GM20431 (cell line): ENCODE measurements around the gene SPATA13.

Source experiments
- in situ Hi-C: fragments of 300-500 bp; cut with MseI, MboI; formaldehyde crosslinking; loops from one replicate; pipeline ENCODE4 v1.15.0; 2020; ENCODE audit warnings: low sequenced_read_pairs; ENCODE audit not compliant: unreplicated experiment

Gene SPATA13

GRCh38 chr13:24162604-24163003 lies 2.1 kb downstream of the SPATA13 start:
- in situ Hi-C loops, result no loop called here

GRCh38 chr13:24165746-24166145 lies 5.2 kb downstream of the SPATA13 start:
- in situ Hi-C loops, result no loop called here

- in situ Hi-C loops, result no loop called here
Measured at GRCh38 chr13:24166561-24166960, 6.0 kb downstream of the SPATA13 start.

- in situ Hi-C loops, result no loop called here
Measured at GRCh38 chr13:24167666-24168391, 7.3 kb downstream of the SPATA13 start.

GRCh38 chr13:24168392-24168750 lies 7.9 kb downstream of the SPATA13 start:
- in situ Hi-C loops, result no loop called here

GRCh38 chr13:24168979-24169378 lies 8.5 kb downstream of the SPATA13 start:
- in situ Hi-C loops, result no loop called here

- in situ Hi-C loops, result no loop called here
Measured at GRCh38 chr13:24172071-24172470, 11.6 kb downstream of the SPATA13 start.

- in situ Hi-C loops, result no loop called here
Measured at GRCh38 chr13:24173795-24174194, 13.3 kb downstream of the SPATA13 start.

- in situ Hi-C loops, result no loop called here
Measured at GRCh38 chr13:24175847-24176246, 15.3 kb downstream of the SPATA13 start.

- in situ Hi-C loops, result no loop called here
Measured at GRCh38 chr13:24176351-24177101, 16.0 kb downstream of the SPATA13 start.

GRCh38 chr13:24178847-24179485 lies 18.4 kb downstream of the SPATA13 start:
- in situ Hi-C loops, result no loop called here

GRCh38 chr13:24179486-24179850 lies 18.9 kb downstream of the SPATA13 start:
- in situ Hi-C loops, result no loop called here

- in situ Hi-C loops, result no loop called here
Measured at GRCh38 chr13:24180750-24181377, 20.3 kb downstream of the SPATA13 start.

GRCh38 chr13:24181991-24182702 lies 21.6 kb downstream of the SPATA13 start:
- in situ Hi-C loops, result no loop called here

- in situ Hi-C loops, result no loop called here
Measured at GRCh38 chr13:24182703-24183081, 22.2 kb downstream of the SPATA13 start.

GRCh38 chr13:24183741-24184182 lies 23.2 kb downstream of the SPATA13 start:
- in situ Hi-C loops, result no loop called here

- in situ Hi-C loops, result no loop called here
Measured at GRCh38 chr13:24184265-24184841, 23.8 kb downstream of the SPATA13 start.

GRCh38 chr13:24184882-24185281 lies 24.4 kb downstream of the SPATA13 start:
- in situ Hi-C loops, result no loop called here

GRCh38 chr13:24185591-24186232 lies 25.2 kb downstream of the SPATA13 start:
- in situ Hi-C loops, result no loop called here
